AG04450 (cell line): Measurements from ENCODE around the gene CACNB4. TPM values are rescaled to one million over a fixed set of nuclear protein-coding genes. Genes with fewer than 3 reads are reported as not detected.
"Not testable (repeated sequence)": the region's sequence is repeated elsewhere in the genome, so short reads cannot be mapped to it uniquely, and the experiment has no call there.

Experiments used
- CTCF ChIA-PET: fragments of 300-600, 350-600 bp; formaldehyde crosslinking; extraction: SDS; loops from one replicate; lab custom pipeline; 2022; ENCODE audit warnings: antibody characterized with exemption, inconsistent platforms; lab: Charles Lee
- POLR2A ChIA-PET: fragments of 350-600 bp; formaldehyde crosslinking; extraction: SDS; loops from one replicate; lab custom pipeline; 2021; ENCODE audit warnings: antibody characterized with exemption, inconsistent platforms; lab: Yijun Ruan, JAX
- DNase-seq: peaks from one replicate; pipeline ENCODE4 v3.0.0-alpha.2; 2011; ENCODE audit warnings: low read depth, low spot score
- H3K27ac ChIP-seq: one replicate; pipeline ENCODE4 v1.5.1; 2012; ENCODE audit warnings: low read depth, low read length, control low read depth
- H3K27me3 ChIP-seq: one replicate; pipeline ENCODE4 v1.6.0; 2012; ENCODE audit warnings: low read length; ENCODE audit not compliant: control insufficient read depth, insufficient read depth
- H3K4me3 ChIP-seq: 2 replicates; pipeline ENCODE4 v1.5.1; 2011; ENCODE audit warnings: mild to moderate bottlenecking, low read depth, low read length, control low read depth
- H3K9me3 ChIP-seq: 2 replicates; pipeline ENCODE4 v1.5.1; 2012; ENCODE audit warnings: low read length; ENCODE audit not compliant: control insufficient read depth, insufficient read depth
- polyA plus RNA-seq: library from polyadenylated mRNA; depleted of rRNA; stranded (reverse); fragments of >200 nt; gene quantifications from 2 replicates; pipeline ENCODE4 v1.2.3, GENCODE V29; 2011
- TF ChIP-seq, protein P1 (sequence below): IDR thresholded peaks from 2 replicates; pipeline ENCODE4 v1.5.1; 2011; ENCODE audit warnings: low read depth, low read length, control low read depth, inconsistent platforms

CACNB4 gene
- polyA plus RNA-seq, 1 experiment = 0.22 TPM

DNA sequence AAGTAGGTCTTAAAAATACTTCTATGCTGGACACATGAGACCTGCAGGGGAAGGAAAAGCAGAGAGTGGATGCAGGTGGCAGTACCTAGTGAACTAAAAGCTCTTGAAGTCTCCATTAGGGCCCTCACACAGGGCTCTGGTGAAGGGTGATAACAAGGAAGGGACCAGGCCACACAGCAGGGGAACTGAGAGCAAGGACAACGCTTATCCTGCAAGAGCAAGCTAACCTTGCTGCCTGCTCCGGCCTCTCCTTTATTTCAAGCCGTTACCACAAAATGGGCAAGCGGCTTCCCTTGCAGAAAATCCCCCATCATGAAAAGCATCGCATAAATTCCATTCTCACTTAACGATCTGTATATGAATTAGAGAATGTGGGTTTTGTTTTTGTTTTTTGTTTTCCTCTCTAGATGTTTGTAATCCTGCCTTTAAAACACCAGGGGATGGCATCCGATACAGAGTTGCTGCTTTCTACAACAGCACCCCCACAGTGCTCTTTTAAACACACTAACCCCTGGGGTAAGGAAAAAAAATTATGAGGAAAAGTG lies 64.5 kb downstream of the CACNB4 start:
- ChIA-PET CTCF (interaction anchor here (1.0 kb wide), 1 partner anchor 9 kb away, joined by 5 read pairs; no protein-coding TSS in a partner anchor), POLR2A (no interaction called here)
- H3K27ac ChIP-seq = no peak overlapping the region
- no peaks in the 10 kb centered on the region for H3K9me3 ChIP-seq
- no peak overlapping the region for H3K4me3 ChIP-seq
- TF ChIP-seq, protein P1, sequence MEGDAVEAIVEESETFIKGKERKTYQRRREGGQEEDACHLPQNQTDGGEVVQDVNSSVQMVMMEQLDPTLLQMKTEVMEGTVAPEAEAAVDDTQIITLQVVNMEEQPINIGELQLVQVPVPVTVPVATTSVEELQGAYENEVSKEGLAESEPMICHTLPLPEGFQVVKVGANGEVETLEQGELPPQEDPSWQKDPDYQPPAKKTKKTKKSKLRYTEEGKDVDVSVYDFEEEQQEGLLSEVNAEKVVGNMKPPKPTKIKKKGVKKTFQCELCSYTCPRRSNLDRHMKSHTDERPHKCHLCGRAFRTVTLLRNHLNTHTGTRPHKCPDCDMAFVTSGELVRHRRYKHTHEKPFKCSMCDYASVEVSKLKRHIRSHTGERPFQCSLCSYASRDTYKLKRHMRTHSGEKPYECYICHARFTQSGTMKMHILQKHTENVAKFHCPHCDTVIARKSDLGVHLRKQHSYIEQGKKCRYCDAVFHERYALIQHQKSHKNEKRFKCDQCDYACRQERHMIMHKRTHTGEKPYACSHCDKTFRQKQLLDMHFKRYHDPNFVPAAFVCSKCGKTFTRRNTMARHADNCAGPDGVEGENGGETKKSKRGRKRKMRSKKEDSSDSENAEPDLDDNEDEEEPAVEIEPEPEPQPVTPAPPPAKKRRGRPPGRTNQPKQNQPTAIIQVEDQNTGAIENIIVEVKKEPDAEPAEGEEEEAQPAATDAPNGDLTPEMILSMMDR = no peak
- no peak for DNase-seq
- H3K27me3 ChIP-seq = peaks cover 18% of the 10 kb centered on the region

DNA sequence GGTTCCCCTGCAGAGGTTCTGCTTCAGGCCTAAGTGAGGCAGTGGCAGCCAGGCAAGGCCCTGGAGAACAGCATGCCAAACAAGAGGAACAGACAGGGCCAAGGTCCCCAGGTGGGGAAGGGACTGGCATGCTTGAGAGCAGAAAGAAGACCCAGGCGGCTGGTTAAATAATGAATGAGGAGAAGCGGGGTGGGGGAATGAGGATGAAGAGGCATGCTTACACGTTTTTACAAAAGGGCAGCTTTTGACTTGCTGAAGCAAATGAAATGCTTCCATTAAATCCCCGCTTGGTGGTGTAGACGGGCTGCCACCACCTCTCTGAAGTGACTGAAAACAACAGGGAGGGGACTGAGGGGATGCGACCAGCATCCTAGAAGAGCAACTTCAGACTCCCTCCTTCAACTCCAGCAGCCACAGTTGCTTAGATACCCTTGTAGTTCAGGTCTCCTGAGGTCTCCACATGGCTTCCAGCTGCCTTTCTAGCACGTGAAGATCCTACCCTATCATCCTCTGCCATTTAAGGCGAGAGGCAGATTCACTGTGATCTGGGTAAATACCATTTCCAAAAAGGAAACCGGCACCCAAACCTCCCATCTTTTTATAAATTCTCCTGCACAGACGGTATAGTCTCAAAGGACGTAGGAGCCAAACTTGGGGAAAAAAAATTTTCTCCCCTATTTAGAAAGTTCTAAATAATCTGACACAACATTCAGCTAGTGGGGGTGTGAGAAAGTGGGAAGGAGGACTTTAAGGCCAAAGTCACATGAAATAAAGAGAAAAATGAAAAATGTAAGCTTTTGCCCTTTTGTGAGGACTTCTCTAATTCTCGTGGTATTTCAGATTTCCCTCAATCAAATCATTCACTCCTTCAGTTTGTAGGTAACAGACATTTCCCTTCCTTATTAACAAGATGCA lies 65.6 kb downstream of the CACNB4 start:
- POLR2A ChIA-PET = no interaction called here
- TF ChIP-seq, protein P1 = no peak
- Histone ChIP-seq H3K4me3 (no peak overlapping the region), H3K27ac (no peak overlapping the region), H3K9me3 (no peaks in the 10 kb centered on the region), H3K27me3 (peaks cover 18% of the 10 kb centered on the region)
- no peak for DNase-seq
- CTCF ChIA-PET = interaction anchor here (1.0 kb wide), 1 partner anchor 7 kb away, joined by 5 read pairs; no protein-coding TSS in a partner anchor

DNA sequence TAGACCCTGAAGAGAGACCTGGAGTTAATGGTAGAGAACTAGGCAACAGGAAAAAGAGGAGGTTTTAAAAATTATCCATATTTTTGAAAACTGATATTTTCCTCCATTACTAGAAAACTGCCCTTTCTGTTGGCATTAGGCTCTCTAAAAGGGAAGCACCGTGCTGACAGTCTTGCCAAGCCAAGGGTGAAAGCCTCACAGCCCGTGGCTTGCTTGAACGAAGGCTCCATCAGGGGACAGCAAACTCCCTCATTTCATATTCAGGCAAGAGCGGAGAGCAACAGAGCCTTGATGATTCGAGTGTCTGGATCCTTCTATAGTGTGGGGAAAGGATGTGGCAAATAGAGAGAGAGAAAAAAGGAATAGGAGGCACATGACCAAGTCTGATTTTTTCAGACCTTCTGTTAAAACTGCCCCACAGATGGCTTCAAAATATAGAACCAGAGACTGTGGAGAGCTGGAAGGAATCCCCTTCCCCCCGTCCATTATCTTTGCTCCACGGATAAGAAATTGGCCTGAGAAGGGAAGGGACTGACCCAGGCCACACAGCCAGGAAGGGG lies 67.0 kb downstream of the CACNB4 start:
- ChIA-PET POLR2A (no interaction called here), CTCF (no interaction called here)
- no peak overlapping the region for H3K27ac ChIP-seq
- TF ChIP-seq, protein P1 = no peak
- no peak overlapping the region for H3K4me3 ChIP-seq
- DNase-seq = no peak
- H3K9me3 ChIP-seq = no peaks in the 10 kb centered on the region
- peaks cover 14% of the 10 kb centered on the region for H3K27me3 ChIP-seq

DNA sequence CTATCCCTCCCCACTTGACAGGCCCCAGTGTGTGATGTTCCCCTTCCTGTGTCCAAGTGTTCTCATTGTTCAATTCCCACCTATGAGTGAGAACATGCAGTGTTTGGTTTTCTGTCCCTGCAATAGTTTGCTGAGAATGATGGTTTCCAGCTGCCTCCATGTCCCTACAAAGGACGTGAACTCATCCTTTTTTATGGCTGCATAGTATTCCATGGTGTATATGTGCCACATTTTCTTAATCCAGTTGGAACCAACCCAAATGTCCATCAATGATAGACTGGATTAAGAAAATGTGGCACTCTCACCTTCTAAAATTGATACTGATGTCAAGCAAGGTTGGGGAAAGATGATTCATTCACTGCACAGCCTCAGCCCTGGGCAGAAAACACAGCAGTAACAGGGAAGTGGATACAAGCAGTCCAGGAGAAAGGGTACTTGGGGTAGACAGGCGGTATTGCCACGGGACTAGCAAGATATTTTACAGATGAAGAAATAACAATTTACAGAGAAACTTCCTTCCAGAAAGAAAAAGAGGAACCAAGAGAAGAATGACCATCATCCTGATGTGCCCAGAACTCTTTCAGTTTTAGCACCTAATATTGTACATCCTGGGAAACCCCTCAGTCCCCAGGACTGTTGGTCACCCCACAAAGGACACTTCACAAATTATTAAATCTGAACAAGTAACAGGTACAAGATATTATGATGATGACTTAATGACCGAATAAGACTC lies 68.1 kb downstream of the CACNB4 start:
- DNase-seq, H3K27ac ChIP-seq, H3K9me3 ChIP-seq, POLR2A ChIA-PET, CTCF ChIA-PET, H3K4me3 ChIP-seq: not testable (repeated sequence)
- peaks cover 10% of the 10 kb centered on the region for H3K27me3 ChIP-seq

DNA sequence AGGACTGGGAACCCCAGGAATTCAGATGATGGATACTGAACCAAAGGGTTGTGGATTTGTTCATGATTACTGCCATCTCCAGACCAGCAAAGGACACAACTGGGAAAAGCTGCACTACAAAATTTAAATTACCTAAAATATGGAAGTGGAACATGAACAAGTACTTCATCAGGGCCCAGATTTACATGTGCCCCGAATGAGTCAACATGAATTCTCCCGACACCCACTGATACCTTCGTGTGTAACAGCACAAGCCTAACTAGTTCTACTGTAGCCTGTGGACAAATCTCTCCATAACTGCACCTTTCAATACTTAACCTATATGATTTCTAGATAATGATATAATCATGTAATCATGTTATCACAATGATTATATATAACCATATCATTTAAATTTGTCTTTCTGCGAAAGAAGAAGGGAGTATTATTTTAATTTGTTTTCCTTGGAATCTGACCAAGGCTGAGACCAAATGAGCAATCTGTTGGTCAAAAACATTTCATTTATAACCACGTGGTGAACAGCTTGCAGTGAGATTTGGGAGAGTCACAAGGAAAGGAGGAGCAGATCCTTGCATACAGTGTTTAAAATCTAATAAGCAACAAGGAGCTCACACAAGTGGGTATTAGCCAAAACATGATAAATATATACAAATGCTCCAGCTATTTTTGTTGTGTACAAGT lies 70.5 kb downstream of the CACNB4 start:
- no peak for DNase-seq
- peaks cover 4% of the 10 kb centered on the region for H3K27me3 ChIP-seq
- ChIA-PET CTCF (interaction anchor here (1.1 to 3.2 kb wide), 2 partner anchors 9 to 18 kb away, joined by 9 to 16 read pairs; no protein-coding TSS in a partner anchor), POLR2A (no interaction called here)
- TF ChIP-seq, protein P1 = no peak
- no peak overlapping the region for H3K27ac ChIP-seq
- no peak overlapping the region for H3K4me3 ChIP-seq
- no peaks in the 10 kb centered on the region for H3K9me3 ChIP-seq
